Astrocyte (in vitro differentiated cells and primary cell): ENCODE results near the gene RNF217. TPM values are rescaled to one million over a fixed set of nuclear protein-coding genes. Genes with fewer than 3 reads are reported as not detected.

Experiments
- DNase-seq: peaks from one replicate; pipeline ENCODE4 v3.0.0-alpha.2; 2010; ENCODE audit warnings: low read depth
- FAIRE-seq: peaks from 2 replicates; lab custom pipeline; 2011; peaks lifted over from hg19 to GRCh38; lab: Jason Lieb, UNC
- H2AFZ ChIP-seq: 2 replicates; pipeline ENCODE4 v1.6.0; 2012; ENCODE audit warnings: low read depth, low read length, inconsistent platforms
- H3K27ac ChIP-seq: 2 replicates; pipeline ENCODE4 v1.5.1; 2011; ENCODE audit warnings: low read depth, low read length, inconsistent platforms
- H3K27me3 ChIP-seq: 2 replicates; pipeline ENCODE4 v1.6.0; 2011; ENCODE audit warnings: low read length, inconsistent platforms; ENCODE audit not compliant: insufficient read depth
- H3K36me3 ChIP-seq: 2 replicates; pipeline ENCODE4 v1.5.1; 2011; ENCODE audit warnings: low read length, inconsistent platforms; ENCODE audit not compliant: insufficient read depth
- H3K4me1 ChIP-seq: 2 replicates; pipeline ENCODE4 v1.5.1; 2011; ENCODE audit warnings: low read length, inconsistent platforms; ENCODE audit not compliant: insufficient read depth
- H3K4me2 ChIP-seq: 2 replicates; pipeline ENCODE4 v1.6.0; 2012; ENCODE audit warnings: low read length, inconsistent platforms
- H3K4me3 ChIP-seq: 2 replicates; pipeline ENCODE4 v1.5.1; 2011; ENCODE audit warnings: low read depth, mild to moderate bottlenecking, low read length, inconsistent platforms; ENCODE audit not compliant: insufficient read depth
- H3K79me2 ChIP-seq: 2 replicates; pipeline ENCODE4 v1.6.0; 2012; ENCODE audit warnings: mild to moderate bottlenecking, low read length, inconsistent platforms; ENCODE audit not compliant: insufficient read depth
- H3K9ac ChIP-seq: 2 replicates; pipeline ENCODE4 v1.6.0; 2012; ENCODE audit warnings: mild to moderate bottlenecking, low read length, inconsistent platforms
- H3K9me3 ChIP-seq: 2 replicates; pipeline ENCODE4 v1.5.1; 2012; ENCODE audit warnings: low read depth, mild to moderate bottlenecking, low read length, inconsistent platforms; ENCODE audit not compliant: insufficient read depth
- H4K20me1 ChIP-seq: 2 replicates; pipeline ENCODE4 v1.6.0; 2012; ENCODE audit warnings: low read length, inconsistent platforms; ENCODE audit not compliant: insufficient read depth
- H3K27ac Mint-ChIP-seq: one replicate; pipeline ENCODE4 v1.8.0; 2021; ENCODE audit warnings: mild to moderate bottlenecking, mixed read lengths; ENCODE audit not compliant: unreplicated experiment
- H3K27me3 Mint-ChIP-seq: one replicate; pipeline ENCODE4 v1.8.0; 2021; ENCODE audit warnings: low read depth, mixed read lengths; ENCODE audit not compliant: unreplicated experiment
- H3K36me3 Mint-ChIP-seq: one replicate; pipeline ENCODE4 v1.8.0; 2021; ENCODE audit warnings: low read depth, mixed read lengths; ENCODE audit not compliant: unreplicated experiment
- H3K4me1 Mint-ChIP-seq: one replicate; pipeline ENCODE4 v1.8.0; 2021; ENCODE audit warnings: low read depth, mixed read lengths; ENCODE audit not compliant: unreplicated experiment
- H3K4me3 Mint-ChIP-seq: one replicate; pipeline ENCODE4 v1.8.0; 2021; ENCODE audit warnings: mild to moderate bottlenecking, moderate library complexity, mixed read lengths; ENCODE audit not compliant: unreplicated experiment
- H3K9me3 Mint-ChIP-seq: one replicate; pipeline ENCODE4 v1.8.0; 2021; ENCODE audit warnings: mild to moderate bottlenecking, mixed read lengths; ENCODE audit not compliant: unreplicated experiment
- EZH2 ChIP-seq: IDR thresholded peaks from 2 replicates; pipeline ENCODE4 v1.6.1; 2012; ENCODE audit warnings: mild to moderate bottlenecking, low read length, inconsistent platforms; ENCODE audit not compliant: insufficient read depth
- total RNA-seq: library from RNA; stranded (reverse); gene quantifications from 2 replicates; pipeline ENCODE4 v1.2.1, GENCODE V29; 2021
- TF ChIP-seq, protein P1 (sequence below): IDR thresholded peaks from 2 replicates; pipeline ENCODE4 v1.5.1; 2011; ENCODE audit warnings: low read depth, mild to moderate bottlenecking, inconsistent platforms, low read length, moderate library complexity; ENCODE audit not compliant: insufficient read depth

RNF217 gene
- total RNA-seq, 1 donor from 2014 or later, result 49.4 TPM

DNA sequence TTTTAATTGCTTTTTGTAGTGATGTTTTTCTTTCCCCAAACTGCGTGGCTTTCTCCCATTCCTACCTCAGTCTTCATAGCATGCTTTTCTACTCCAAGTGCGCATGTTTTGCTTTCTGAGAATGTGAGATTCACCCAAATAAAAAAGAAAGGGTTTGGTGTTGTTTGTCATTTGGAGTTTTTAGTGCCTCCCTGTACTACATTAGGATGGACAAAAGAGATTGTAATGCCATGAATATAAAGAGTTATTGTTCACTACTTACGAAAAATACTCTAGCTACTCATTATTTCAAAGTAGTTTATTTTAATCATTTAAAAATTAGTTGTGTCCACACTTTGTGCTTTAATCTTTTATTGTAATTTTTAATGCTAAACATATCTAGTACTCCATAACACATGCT lies 81.8 kb downstream of the RNF217 start:
- FAIRE-seq, result no peak
- H3K27me3 ChIP-seq, result no peaks in the 10 kb centered on the region
- H3K27me3 Mint-ChIP-seq, result no peaks in the 10 kb centered on the region
- H3K79me2 ChIP-seq, result peaks cover 55% of the 10 kb centered on the region
- H3K27ac Mint-ChIP-seq, result no peak overlapping the region
- H3K4me3 ChIP-seq, result no peak overlapping the region
- H3K4me1 ChIP-seq, result no peaks in the 10 kb centered on the region
- peaks cover 8% of the 10 kb centered on the region for H3K36me3 ChIP-seq
- H3K27ac ChIP-seq, result no peak overlapping the region
- peaks cover 17% of the 10 kb centered on the region for H3K36me3 Mint-ChIP-seq
- H3K9me3 Mint-ChIP-seq, result no peaks in the 10 kb centered on the region
- no peak overlapping the region for H2AFZ ChIP-seq
- TF ChIP-seq EZH2, result no peak
- TF ChIP-seq, protein P1, sequence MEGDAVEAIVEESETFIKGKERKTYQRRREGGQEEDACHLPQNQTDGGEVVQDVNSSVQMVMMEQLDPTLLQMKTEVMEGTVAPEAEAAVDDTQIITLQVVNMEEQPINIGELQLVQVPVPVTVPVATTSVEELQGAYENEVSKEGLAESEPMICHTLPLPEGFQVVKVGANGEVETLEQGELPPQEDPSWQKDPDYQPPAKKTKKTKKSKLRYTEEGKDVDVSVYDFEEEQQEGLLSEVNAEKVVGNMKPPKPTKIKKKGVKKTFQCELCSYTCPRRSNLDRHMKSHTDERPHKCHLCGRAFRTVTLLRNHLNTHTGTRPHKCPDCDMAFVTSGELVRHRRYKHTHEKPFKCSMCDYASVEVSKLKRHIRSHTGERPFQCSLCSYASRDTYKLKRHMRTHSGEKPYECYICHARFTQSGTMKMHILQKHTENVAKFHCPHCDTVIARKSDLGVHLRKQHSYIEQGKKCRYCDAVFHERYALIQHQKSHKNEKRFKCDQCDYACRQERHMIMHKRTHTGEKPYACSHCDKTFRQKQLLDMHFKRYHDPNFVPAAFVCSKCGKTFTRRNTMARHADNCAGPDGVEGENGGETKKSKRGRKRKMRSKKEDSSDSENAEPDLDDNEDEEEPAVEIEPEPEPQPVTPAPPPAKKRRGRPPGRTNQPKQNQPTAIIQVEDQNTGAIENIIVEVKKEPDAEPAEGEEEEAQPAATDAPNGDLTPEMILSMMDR, result no peak
- H3K4me3 Mint-ChIP-seq, result no peak overlapping the region
- no peak overlapping the region for H3K4me2 ChIP-seq
- no peak overlapping the region for H3K9ac ChIP-seq
- H3K9me3 ChIP-seq, result no peaks in the 10 kb centered on the region
- H3K4me1 Mint-ChIP-seq, result peaks cover 20% of the 10 kb centered on the region
- H4K20me1 ChIP-seq, result peaks cover 41% of the 10 kb centered on the region
- no peak for DNase-seq

DNA sequence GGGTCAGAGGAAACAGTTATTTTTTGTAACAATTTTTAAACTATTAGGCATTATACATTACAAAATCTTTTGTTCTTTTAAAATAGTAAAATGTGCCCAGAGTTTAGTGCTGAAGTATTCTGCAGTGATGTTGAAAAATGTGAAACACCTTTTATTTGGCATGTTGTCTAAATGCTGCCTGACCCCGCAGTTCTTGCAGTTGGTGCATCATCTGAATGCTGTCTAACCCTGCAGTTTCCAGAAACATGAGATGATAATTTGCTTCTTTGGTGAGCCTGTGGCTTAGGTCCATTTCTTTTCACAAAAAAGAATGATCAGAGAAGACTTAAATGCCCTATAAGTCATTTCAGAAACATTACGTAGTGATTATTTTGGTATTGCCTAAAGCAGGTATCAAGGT lies 82.4 kb downstream of the RNF217 start:
- peaks cover 12% of the 10 kb centered on the region for H3K36me3 Mint-ChIP-seq
- TF ChIP-seq, protein P1, result no peak
- TF ChIP-seq EZH2, result no peak
- no peak overlapping the region for H3K4me3 Mint-ChIP-seq
- Histone ChIP-seq H3K4me2 (no peak overlapping the region), H3K36me3 (peaks cover 11% of the 10 kb centered on the region), H3K9ac (no peak overlapping the region), H3K4me3 (no peak overlapping the region), H2AFZ (no peak overlapping the region), H3K9me3 (no peaks in the 10 kb centered on the region), H3K27me3 (no peaks in the 10 kb centered on the region), H3K4me1 (no peaks in the 10 kb centered on the region), H3K27ac (no peak overlapping the region), H4K20me1 (peaks cover 44% of the 10 kb centered on the region), H3K79me2 (peaks cover 56% of the 10 kb centered on the region)
- no peak for FAIRE-seq
- peaks cover 20% of the 10 kb centered on the region for H3K4me1 Mint-ChIP-seq
- no peak for DNase-seq
- H3K9me3 Mint-ChIP-seq, result no peaks in the 10 kb centered on the region
- no peaks in the 10 kb centered on the region for H3K27me3 Mint-ChIP-seq
- H3K27ac Mint-ChIP-seq, result no peak overlapping the region

DNA sequence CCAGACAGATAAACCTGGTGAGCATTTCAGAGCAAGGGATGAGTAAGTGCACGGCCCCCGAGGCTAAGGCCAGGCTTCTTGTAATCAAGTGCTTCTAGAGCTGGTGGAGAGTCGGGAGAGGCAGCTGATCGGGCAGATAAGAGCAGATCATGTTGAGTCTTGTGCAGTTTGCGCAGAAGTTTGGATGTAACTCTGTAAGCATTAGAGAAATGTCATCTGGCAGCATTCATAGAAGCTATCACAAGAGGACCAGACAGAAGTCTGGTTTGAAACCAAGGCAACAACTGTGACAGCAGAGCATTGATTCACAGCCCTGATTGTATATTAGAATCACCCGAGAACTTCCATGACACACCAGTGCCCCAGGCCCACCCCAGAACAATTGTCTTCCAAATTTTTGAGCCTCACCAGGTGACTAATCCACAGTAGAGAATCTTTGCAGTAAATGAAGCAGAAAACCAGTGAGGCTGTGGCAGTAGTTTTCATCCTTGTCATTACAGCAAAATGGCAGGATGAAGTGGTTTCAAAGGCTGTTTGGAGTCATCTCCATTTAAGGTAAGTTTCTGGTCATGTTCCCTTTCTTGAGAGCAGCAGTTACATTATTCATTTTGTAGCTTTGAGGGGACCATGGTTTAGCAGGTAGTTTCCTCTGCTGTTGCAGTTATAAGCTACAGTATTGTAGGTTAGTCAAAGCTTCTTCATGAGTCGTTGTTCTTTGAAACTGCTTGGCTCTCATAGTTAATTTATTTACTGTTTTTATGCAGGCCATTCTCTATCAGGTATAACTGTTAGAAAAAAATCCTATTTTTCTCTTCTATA lies 84.1 kb downstream of the RNF217 start:
- Histone ChIP-seq H3K4me1 (no peaks in the 10 kb centered on the region), H3K9ac (no peak overlapping the region), H3K27ac (no peak overlapping the region), H2AFZ (no peak overlapping the region), H3K9me3 (no peaks in the 10 kb centered on the region), H3K27me3 (no peaks in the 10 kb centered on the region), H4K20me1 (peaks cover 41% of the 10 kb centered on the region), H3K4me2 (no peak overlapping the region), H3K79me2 (peaks cover 48% of the 10 kb centered on the region), H3K36me3 (peaks cover 11% of the 10 kb centered on the region), H3K4me3 (no peak overlapping the region)
- Mint-ChIP-seq H3K27me3 (no peaks in the 10 kb centered on the region), H3K27ac (no peak overlapping the region), H3K4me1 (peaks cover 20% of the 10 kb centered on the region), H3K36me3 (peaks cover 7% of the 10 kb centered on the region), H3K9me3 (no peaks in the 10 kb centered on the region), H3K4me3 (no peak overlapping the region)
- DNase-seq, result no peak
- no peak for FAIRE-seq
- TF ChIP-seq EZH2, result no peak
- TF ChIP-seq, protein P1, result no peak
